GM21528 (cell line): ENCODE data around the gene SORL1.
"Not testable (repeated sequence)": the region's sequence is repeated elsewhere in the genome, so short reads cannot be mapped to it uniquely, and the experiment has no call there.

Source experiments
- ATAC-seq: cut with Tn5 transposase; IDR thresholded peaks from one replicate; pipeline ENCODE4 v1.9.1; 2021; ENCODE audit warnings: mild to moderate bottlenecking, moderate library complexity; ENCODE audit not compliant: unreplicated experiment, low FRiP score

Gene SORL1

GRCh38 chr11:121608545-121609098, 156.5 kb downstream of the SORL1 start:
- ATAC-seq = no peak

GRCh38 chr11:121610706-121611105, 158.6 kb downstream of the SORL1 start:
- ATAC-seq = no peak

DNA sequence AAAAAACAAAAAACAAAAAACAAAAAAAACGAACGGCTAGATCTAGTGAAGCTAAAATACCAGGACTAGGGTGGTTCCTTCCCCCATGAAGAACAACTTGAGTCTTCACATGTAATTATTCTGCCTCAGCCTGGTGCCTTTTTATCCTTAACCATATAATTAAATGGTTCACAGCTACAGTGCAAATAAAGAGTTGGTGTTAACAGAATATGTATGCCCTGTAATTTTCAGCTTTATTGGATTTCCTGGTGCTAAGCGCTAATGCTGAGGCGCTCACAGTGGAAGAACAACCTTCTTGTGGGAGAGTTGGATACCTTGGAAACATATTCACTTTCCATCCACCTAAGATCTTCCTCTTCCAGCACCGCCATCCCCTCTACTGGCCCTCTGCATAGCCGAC, 159.1 kb downstream of the SORL1 start:
- no peak for ATAC-seq

GRCh38 chr11:121613724-121614123, 161.6 kb downstream of the SORL1 start:
- no peak for ATAC-seq

- ATAC-seq = no peak
Measured at GRCh38 chr11:121614636-121615240, 162.6 kb downstream of the SORL1 start.

DNA sequence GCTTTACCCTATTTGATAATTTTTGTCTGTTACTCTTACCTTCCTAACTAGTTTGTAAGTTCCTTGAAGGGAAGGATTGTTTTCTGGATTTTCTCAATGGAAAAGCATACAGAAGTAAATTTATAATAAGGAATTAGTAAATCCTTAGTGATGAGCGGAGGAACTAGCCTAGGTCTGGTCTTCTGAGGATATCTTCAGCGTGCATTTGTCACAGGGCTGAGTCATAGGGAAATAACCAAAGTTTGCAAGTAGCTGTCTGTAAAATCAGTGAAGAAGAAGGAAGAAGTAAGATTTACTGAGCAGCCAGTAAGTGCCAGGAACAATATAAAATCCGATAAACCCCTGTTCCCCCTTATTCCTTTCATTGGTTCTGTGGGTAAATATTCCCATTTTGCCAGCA, 163.4 kb downstream of the SORL1 start:
- ATAC-seq = no peak

DNA sequence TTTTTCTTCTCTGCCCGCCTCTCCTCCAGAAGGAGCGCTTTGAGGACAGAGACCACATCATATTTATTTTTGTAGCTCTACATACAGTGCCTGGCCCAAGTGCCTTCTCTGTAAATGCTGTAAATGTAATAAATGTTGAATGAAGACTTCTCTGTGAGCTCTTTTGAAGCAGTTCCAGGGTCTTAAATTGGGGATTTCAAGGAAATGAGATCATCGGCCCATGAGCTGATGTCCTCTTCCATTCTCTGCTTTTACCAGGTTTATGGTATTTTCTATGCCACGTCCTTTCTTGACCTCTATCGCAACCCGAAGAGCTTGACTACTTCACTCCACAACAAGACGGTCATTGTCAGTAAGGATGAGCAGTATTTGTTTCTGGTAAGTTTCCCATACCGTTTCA, 166.4 kb downstream of the SORL1 start:
- no peak for ATAC-seq

DNA sequence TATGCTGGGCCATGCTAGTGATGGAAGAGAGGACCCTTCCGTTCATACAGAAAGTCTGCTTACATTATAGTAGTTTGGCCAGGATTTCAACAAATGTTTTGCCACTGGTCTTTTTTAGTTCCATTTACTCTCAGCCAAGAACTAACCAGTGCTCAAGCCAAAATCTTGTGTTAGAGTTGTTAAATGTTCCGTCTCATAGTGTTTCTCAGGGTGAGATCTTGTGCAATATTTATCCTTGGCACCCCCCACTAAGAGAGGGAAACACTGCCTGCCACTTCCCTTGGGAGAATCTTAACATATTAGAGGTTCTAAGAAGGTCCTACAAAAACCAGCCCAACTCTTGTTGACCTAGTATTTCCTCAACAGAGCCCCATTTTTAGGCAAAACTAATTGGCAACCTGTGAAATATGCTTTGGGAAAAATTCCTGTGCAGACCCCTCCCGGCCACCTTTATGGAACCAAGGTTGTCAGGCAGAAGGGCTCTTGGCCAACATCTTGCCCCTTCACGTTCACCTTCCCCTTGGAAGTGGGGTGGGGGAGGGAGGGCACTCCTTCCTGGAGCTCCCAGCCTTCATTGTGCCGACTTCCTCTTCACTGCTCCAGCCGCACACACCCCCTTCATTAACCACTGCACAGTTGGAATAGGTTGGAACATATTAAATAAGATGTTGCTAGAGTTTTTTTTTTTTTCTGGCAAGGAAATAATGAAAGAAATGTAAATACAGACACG, 173.8 kb downstream of the SORL1 start:
- ATAC-seq = no peak

GRCh38 chr11:121626507-121626875, 174.4 kb downstream of the SORL1 start:
- no peak for ATAC-seq

GRCh38 chr11:121626980-121627379, 174.9 kb downstream of the SORL1 start:
- ATAC-seq = no peak

- ATAC-seq = no peak
Measured at GRCh38 chr11:121630041-121630440, 177.9 kb downstream of the SORL1 start.

DNA sequence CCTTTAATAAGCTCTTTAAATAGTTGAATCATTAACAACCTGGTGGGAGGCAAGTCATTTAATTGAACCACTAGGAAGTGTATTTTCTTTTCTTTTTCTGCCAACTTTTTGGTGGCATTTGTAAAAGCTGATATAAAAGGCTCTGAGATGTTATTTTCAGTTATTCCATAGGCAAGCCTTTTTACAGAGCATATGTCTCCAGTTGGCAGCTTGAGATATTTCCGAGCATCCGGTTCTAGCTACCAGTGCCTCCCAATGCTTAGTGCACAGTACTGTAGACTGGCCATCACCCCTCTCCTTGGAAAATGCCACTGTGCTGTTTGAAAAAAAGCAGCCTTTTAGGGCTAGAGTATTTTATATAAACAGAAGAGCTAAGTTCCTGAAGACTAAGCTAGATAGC, 179.3 kb downstream of the SORL1 start:
- no peak for ATAC-seq

DNA sequence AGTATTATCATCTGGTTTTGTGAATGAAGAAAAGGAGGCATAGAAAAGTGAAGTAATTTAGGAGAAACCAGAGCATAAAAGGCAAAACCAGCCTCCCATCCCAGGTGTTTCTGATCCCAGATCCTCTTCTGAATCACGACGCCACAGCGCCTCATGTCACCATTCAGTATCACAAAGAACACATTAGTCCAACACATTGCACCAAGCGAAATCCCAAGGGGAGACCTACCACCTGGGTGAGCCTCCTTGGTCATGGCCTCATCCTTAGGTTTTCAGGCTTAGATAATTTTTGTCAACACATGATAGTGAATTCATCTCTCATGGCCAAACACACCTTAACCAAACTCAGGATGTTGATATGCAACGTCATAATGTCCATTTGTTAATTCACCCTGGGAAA, 182.2 kb downstream of the SORL1 start:
- ATAC-seq = no peak

DNA sequence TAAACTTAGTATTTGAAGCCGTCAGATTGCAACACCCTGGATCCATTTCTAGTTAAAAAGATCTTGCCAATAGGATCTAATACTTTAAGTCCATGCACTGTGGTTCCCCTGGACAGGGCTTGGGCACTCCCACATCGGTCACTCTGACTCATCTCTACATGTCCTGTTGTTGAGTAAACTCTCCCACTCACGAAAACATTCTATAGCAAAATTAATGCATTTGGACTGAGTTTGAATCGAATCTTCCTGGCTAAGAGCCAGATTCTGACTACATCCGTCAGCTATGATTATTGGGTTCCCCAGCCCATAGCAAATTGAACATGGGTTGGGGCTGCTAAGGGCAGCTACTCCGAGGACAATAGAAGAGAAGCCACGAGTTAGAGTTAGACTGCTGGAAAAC, 182.8 kb downstream of the SORL1 start:
- ATAC-seq = no peak

DNA sequence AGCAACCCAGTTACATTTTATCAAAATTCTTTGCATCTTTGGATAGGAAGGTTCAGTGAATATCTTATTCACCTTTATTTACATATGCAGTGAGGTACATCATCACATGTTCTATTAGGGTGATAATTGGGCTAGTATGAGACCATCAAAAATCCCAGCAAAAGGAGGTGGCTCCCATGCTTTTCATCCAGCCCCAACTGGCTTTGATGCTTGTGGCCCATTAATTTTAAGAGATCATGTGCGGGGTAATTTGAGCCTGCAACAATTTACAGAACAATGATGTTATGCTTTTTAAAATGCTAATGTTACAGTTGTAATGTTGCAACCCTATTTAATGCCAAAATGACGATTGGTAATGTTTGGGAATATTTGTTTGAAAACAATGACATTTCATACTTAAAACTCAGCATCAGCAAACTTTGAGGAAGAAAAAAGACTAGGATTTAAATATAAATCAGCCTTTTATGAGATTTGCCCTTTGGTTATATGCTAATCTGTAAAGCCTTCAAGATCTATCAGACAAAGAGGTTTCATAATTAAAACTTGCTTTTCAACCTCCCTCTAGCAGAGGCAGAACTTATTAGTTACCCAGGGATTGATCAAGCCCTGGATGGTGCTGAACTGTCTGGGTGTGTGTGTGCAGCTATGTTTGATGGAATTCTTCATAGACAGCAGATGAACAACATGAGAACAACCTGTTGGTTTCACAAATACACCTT, 184.1 kb downstream of the SORL1 start:
- ATAC-seq = no peak

GRCh38 chr11:121636800-121637176, 184.7 kb downstream of the SORL1 start:
- no peak for ATAC-seq

GRCh38 chr11:121637587-121637986, 185.5 kb downstream of the SORL1 start:
- not testable (repeated sequence) for ATAC-seq

GRCh38 chr11:121643479-121644186, 191.5 kb downstream of the SORL1 start:
- no peak for ATAC-seq

DNA sequence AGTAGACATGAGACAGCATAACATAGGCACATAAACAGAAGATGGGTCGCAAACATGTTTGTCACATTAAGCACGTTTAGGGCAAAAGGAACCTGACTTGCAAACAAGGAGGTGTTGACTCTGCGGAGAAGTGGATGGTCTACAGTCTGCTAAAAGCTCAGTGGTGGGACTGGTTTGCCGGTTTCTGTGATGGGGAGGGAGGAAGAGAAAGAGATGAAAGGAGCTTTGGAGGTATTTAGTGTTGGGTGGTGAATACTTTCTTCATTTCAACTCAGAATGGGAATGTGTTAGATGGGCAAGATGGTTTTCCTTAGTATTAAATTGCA, 192.0 kb downstream of the SORL1 start:
- no peak for ATAC-seq

DNA sequence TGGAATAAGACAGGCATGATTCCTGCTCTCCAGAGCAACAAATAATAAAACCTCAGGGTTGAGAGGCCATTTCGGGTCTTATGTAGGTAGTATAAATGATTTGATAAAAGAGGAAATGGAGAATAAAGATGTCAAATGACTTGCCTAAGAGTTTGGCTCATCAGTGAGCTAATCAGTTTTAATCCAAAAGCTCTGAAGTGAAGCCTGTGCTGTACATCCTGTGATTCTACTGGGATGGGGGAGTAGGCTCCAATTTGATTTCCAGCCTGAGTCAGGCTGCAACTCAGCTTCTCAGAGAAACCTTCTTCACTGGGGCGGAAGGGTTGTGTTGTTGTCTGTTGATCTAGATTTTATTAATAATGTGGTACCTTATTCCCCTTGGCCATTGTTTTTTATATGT, 192.9 kb downstream of the SORL1 start:
- no peak for ATAC-seq

GRCh38 chr11:121645596-121645995, 193.5 kb downstream of the SORL1 start:
- ATAC-seq = no peak
